OCI-LY1 (cell line): ENCODE measurements around the gene GPR107.

Source experiments
- CTCF ChIP-seq: fragments of 200-600 bp; sonication (generic), shearing (Covaris generic); IDR thresholded peaks from 2 replicates; pipeline ENCODE4 v1.5.1; 2017; ENCODE audit warnings: mild to moderate bottlenecking, antibody characterized with exemption, low read length, moderate library complexity, mixed read lengths
- EZH2 ChIP-seq: fragments of 200-600 bp; sonication (generic), shearing (Covaris generic); IDR thresholded peaks from 2 replicates; pipeline ENCODE4 v1.8.0; 2017; ENCODE audit warnings: borderline replicate concordance, mixed run types, mild to moderate bottlenecking, antibody characterized with exemption, low read length, moderate library complexity, mixed read lengths

- TF ChIP-seq CTCF = no peak
- no peak for TF ChIP-seq EZH2
Measured at GRCh38 chr9:130111786-130112537, 58.3 kb downstream of the GPR107 start.
